HG03045 (cell line): ENCODE data around the gene KDSR.
"Not testable (repeated sequence)": the region's sequence is repeated elsewhere in the genome, so short reads cannot be mapped to it uniquely, and the experiment has no call there.

ENCODE experiments used
- ATAC-seq: cut with Tn5 transposase; IDR thresholded peaks from one replicate; pipeline ENCODE4 v1.9.1; 2021; ENCODE audit warnings: mild to moderate bottlenecking, moderate library complexity; ENCODE audit not compliant: unreplicated experiment

The KDSR gene

GRCh38 chr18:63366213-63367052, 573 bp downstream of the KDSR start:
- ATAC-seq: peak; percentile 36

- no peak for ATAC-seq
These were observed 1.2 kb downstream of the KDSR start for GRCh38 chr18:63365876-63366212.

GRCh38 chr18:63363951-63364350, 3.1 kb downstream of the KDSR start:
- ATAC-seq: no peak

GRCh38 chr18:63363420-63363819, 3.6 kb downstream of the KDSR start:
- ATAC-seq: not testable (repeated sequence)

GRCh38 chr18:63356272-63356896, 10.6 kb downstream of the KDSR start:
- no peak for ATAC-seq

GRCh38 chr18:63350230-63350629, 16.8 kb downstream of the KDSR start:
- no peak for ATAC-seq

GRCh38 chr18:63348508-63349136, 18.4 kb downstream of the KDSR start:
- ATAC-seq: peak; percentile 67

GRCh38 chr18:63346480-63347183, 20.4 kb downstream of the KDSR start:
- ATAC-seq: no peak

- no peak for ATAC-seq
These were observed 21.0 kb downstream of the KDSR start for GRCh38 chr18:63346031-63346430.

- ATAC-seq: no peak
These were observed 22.1 kb downstream of the KDSR start for GRCh38 chr18:63344918-63345317.

- ATAC-seq: no peak
These were observed 22.7 kb downstream of the KDSR start for GRCh38 chr18:63344263-63344662.

- no peak for ATAC-seq
These were observed 24.8 kb downstream of the KDSR start for GRCh38 chr18:63342206-63342605.

- no peak for ATAC-seq
These were observed 27.0 kb downstream of the KDSR start for GRCh38 chr18:63339920-63340484.

GRCh38 chr18:63336366-63337099, 30.5 kb downstream of the KDSR start:
- ATAC-seq: no peak

GRCh38 chr18:63331105-63331504, 35.9 kb downstream of the KDSR start:
- ATAC-seq: no peak

- ATAC-seq: no peak
These were observed 37.4 kb downstream of the KDSR start for GRCh38 chr18:63329431-63330145.

- no peak for ATAC-seq
These were observed 41.0 kb downstream of the KDSR start for GRCh38 chr18:63326011-63326410.

- ATAC-seq: no peak
These were observed 41.8 kb downstream of the KDSR start for GRCh38 chr18:63325086-63325686.

- no peak for ATAC-seq
These were observed 43.9 kb downstream of the KDSR start for GRCh38 chr18:63322908-63323634.
